GM12878 (cell line): ENCODE results near the gene LDB2. TPM values are rescaled to one million over a fixed set of nuclear protein-coding genes. Genes with fewer than 3 reads are reported as not detected.

Source experiments
- ATAC-seq: fragments of 200-7000 bp; cut with Tn5 transposase; 3 replicates; pipeline ENCODE4 v1.9.1; 2020; ENCODE audit warnings: mild to moderate bottlenecking, moderate library complexity
- BruUV-seq: library from RNA; stranded (reverse); fragments of 400-500 nt; replicated peaks from 2 replicates; lab custom pipeline; 2021; lab: Mats Ljungman, UMichigan
- CTCF ChIA-PET: fragments of 300-600 bp; sonication (Branson Sonifier 250); formaldehyde crosslinking; extraction: SDS; loops from one replicate; lab custom pipeline; 2021; ENCODE audit warnings: inconsistent platforms; lab: Yijun Ruan, JAX
- POLR2A ChIA-PET: fragments of 350-600 bp; formaldehyde crosslinking; extraction: SDS; loops from one replicate; lab custom pipeline; 2021; ENCODE audit warnings: inconsistent platforms; lab: Charles Lee
- RAD21 ChIA-PET: fragments of 300-600 bp; sonication (Branson Sonifier 250); formaldehyde crosslinking; loops from one replicate; lab custom pipeline; 2023; ENCODE audit warnings: antibody characterized with exemption; ENCODE audit not compliant: unreplicated experiment; lab: Charles Lee
- SMC1A ChIA-PET: fragments of 300-600 bp; sonication (Branson Sonifier 250); formaldehyde crosslinking; loops from one replicate; lab custom pipeline; 2023; ENCODE audit not compliant: unreplicated experiment, uncharacterized antibody; lab: Charles Lee
- DNase-seq: peaks from one replicate; pipeline ENCODE4 v3.0.0-alpha.2; 2011; ENCODE audit warnings: low read depth, low spot score
- FAIRE-seq: peaks from 3 replicates; lab custom pipeline; 2011; peaks lifted over from hg19 to GRCh38; lab: Jason Lieb, UNC
- H2AFZ ChIP-seq: 2 replicates; pipeline ENCODE4 v1.6.0; 2011; ENCODE audit warnings: low read depth, low read length, control low read depth; ENCODE audit not compliant: control insufficient read depth
- H3K27ac ChIP-seq: 2 replicates; pipeline ENCODE4 v1.5.1; 2011; ENCODE audit warnings: control low read depth; ENCODE audit not compliant: control insufficient read depth, insufficient read depth
- H3K27me3 ChIP-seq, 2 experiments: replicated peaks in 1 of 2; 2 replicates each; pipeline versions ENCODE4 v1.6.0 to v1.6.1; 2011; ENCODE audit warnings: low read length in 1 of 2; ENCODE audit not compliant: control insufficient read depth in 2 of 2, insufficient read depth in 2 of 2
- H3K36me3 ChIP-seq, 2 experiments: 2 replicates each; pipeline ENCODE4 v1.5.1; 2011; ENCODE audit warnings: low read length in 1 of 2; ENCODE audit not compliant: control insufficient read depth in 2 of 2, insufficient read depth in 2 of 2
- H3K4me1 ChIP-seq: 2 replicates; pipeline ENCODE4 v1.6.1; 2011; ENCODE audit warnings: mild to moderate bottlenecking, low read length, moderate library complexity, mixed read lengths; ENCODE audit not compliant: control insufficient read depth, insufficient read depth
- H3K4me2 ChIP-seq: 2 replicates; pipeline ENCODE4 v1.6.0; 2011; ENCODE audit warnings: control low read depth; ENCODE audit not compliant: control insufficient read depth, insufficient read depth
- H3K4me3 ChIP-seq: fragments of 200-600 bp; sonication (generic); 2 replicates; pipeline ENCODE4 v1.5.1; 2016
- H3K79me2 ChIP-seq: 2 replicates; pipeline ENCODE4 v1.6.0; 2011; ENCODE audit warnings: low read length; ENCODE audit not compliant: control insufficient read depth, insufficient read depth
- H3K9ac ChIP-seq: 2 replicates; pipeline ENCODE4 v1.8.0; 2011; ENCODE audit warnings: low read length, control low read depth, mixed read lengths; ENCODE audit not compliant: control insufficient read depth, insufficient read depth
- H3K9me3 ChIP-seq: replicated peaks from 3 replicates; pipeline ENCODE4 v1.5.1; 2011; ENCODE audit warnings: mild to moderate bottlenecking, low read length; ENCODE audit not compliant: control insufficient read depth, insufficient read depth
- H4K20me1 ChIP-seq: 2 replicates; pipeline ENCODE4 v1.6.0; 2011; ENCODE audit not compliant: control insufficient read depth, insufficient read depth
- ATF7 ChIP-seq: fragments of 450-650 bp; IDR thresholded peaks from 2 replicates; pipeline ENCODE4 v1.6.1; 2016; ENCODE audit warnings: low read depth, mild to moderate bottlenecking
- CREB1 ChIP-seq: IDR thresholded peaks from 2 replicates; pipeline ENCODE4 v1.6.1; 2012; ENCODE audit warnings: low read depth, mild to moderate bottlenecking, inconsistent platforms
- ETV6 ChIP-seq, 2 experiments: fragments of 450-650 bp in 1 of 2; IDR thresholded peaks in 1 of 2; conservative IDR thresholded peaks in 1 of 2; 2 replicates each; pipeline ENCODE4 v1.6.1; 2014; ENCODE audit warnings: antibody characterized with exemption in 1 of 2, borderline replicate concordance in 1 of 2, low read depth in 1 of 2, mild to moderate bottlenecking in 1 of 2, moderate library complexity in 1 of 2
- JUNB ChIP-seq: IDR thresholded peaks from 2 replicates; pipeline ENCODE4 v1.6.1; 2016; ENCODE audit warnings: antibody characterized with exemption, mild to moderate bottlenecking
- MXI1 ChIP-seq: fragments of 150-350 bp; IDR thresholded peaks from 2 replicates; pipeline ENCODE4 v1.6.1; 2011; ENCODE audit warnings: low read depth, mild to moderate bottlenecking, inconsistent platforms, low read length, improper control_type of control experiment
- POLR2AphosphoS2 ChIP-seq: IDR thresholded peaks from 2 replicates; pipeline ENCODE4 v1.6.1; 2011; ENCODE audit warnings: low read depth, mild to moderate bottlenecking, low read length, improper control_type of control experiment, moderate library complexity
- RCOR1 ChIP-seq: conservative IDR thresholded peaks from 2 replicates; pipeline ENCODE4 v1.6.1; 2012; ENCODE audit warnings: low read depth, low read length, improper control_type of control experiment
- STAT3 ChIP-seq: IDR thresholded peaks from 2 replicates; pipeline ENCODE4 v1.6.1; 2011; ENCODE audit warnings: low read depth, low read length, improper control_type of control experiment
- TBL1XR1 ChIP-seq: IDR thresholded peaks from 2 replicates; pipeline ENCODE4 v1.6.1; 2012; ENCODE audit warnings: low read depth, low read length, improper control_type of control experiment
- TCF12 ChIP-seq: IDR thresholded peaks from 2 replicates; pipeline ENCODE4 v1.6.1; 2011; ENCODE audit warnings: low read depth, mild to moderate bottlenecking, low read length
- TCF7 ChIP-seq: IDR thresholded peaks from 2 replicates; pipeline ENCODE4 v1.6.1; 2014; ENCODE audit warnings: antibody characterized with exemption, borderline replicate concordance
- ZNF622 ChIP-seq: fragments of 450-650 bp; IDR thresholded peaks from 2 replicates; pipeline ENCODE4 v1.6.1; 2017; ENCODE audit warnings: mild to moderate bottlenecking, inconsistent platforms
- ZSCAN29 ChIP-seq: fragments of 450-650 bp; IDR thresholded peaks from 2 replicates; pipeline ENCODE4 v1.6.1; 2017; ENCODE audit warnings: mild to moderate bottlenecking, moderate library complexity
- WGBS: methylation state at CpG from one replicate; pipeline ENCODE4 v1.1.6; 2016; ENCODE audit warnings: low lambda C conversion rate; ENCODE audit not compliant: insufficient replicate concordance, insufficient coverage; ENCODE audit errors: missing lambda C conversion rate; 5-methylcytosine and 5-hydroxymethylcytosine counted together
- in situ Hi-C: fragments of 300-500 bp; cut with MboI; formaldehyde crosslinking; loops from 9 replicates; pipeline ENCODE4 v1.14.3; 2018; ENCODE audit warnings: mixed read lengths
- intact Hi-C: fragments of 100-400 bp; cut with micrococcal nuclease; formaldehyde crosslinking; loops from one replicate; pipeline ENCODE4 v1.14.2; 2022; ENCODE audit not compliant: unreplicated experiment
- polyA plus RNA-seq, 11 experiments: library from polyadenylated mRNA; depleted of rRNA in 4 of 11; unstranded in 6 of 11; stranded (reverse) in 5 of 11; fragments of >200 nt; fragmentation: Nextera tagmentation in 4 of 11; fragmentation: Illumina TruSeq in 1 of 11; extraction: Ambion mirVana in 4 of 11; extraction: Trizol in 1 of 11; gene quantifications; 1 replicate in 1 of 11; 2 replicates in 10 of 11; pipeline versions ENCODE4 v1.2.1 to v1.2.3, GENCODE V29; 2011 to 2016; ENCODE audit warnings: inconsistent platforms in 2 of 11, missing spikeins in 2 of 11, low read depth in 1 of 11
- total RNA-seq, 4 experiments: library from RNA; depleted of rRNA in 3 of 4; stranded (reverse); fragments of >200 nt in 3 of 4; fragmentation: Illumina TruSeq in 1 of 4; extraction: Trizol in 1 of 4; gene quantifications; 2 replicates each; pipeline versions ENCODE4 v1.2.1 to v1.2.3, GENCODE V29; 2013 to 2021
- TF ChIP-seq, protein P1 (sequence below): IDR thresholded peaks from 2 replicates; pipeline ENCODE4 v1.6.1; 2011; ENCODE audit warnings: mild to moderate bottlenecking, low read depth, low read length, moderate library complexity; ENCODE audit not compliant: insufficient replicate concordance

LDB2 gene
- total and polyA plus RNA-seq, 10 of the 15 experiments (the other 5 are each of a cell fraction or from before 2014, with no cell fraction given): 0.15 TPM; not detected in 9

DNA sequence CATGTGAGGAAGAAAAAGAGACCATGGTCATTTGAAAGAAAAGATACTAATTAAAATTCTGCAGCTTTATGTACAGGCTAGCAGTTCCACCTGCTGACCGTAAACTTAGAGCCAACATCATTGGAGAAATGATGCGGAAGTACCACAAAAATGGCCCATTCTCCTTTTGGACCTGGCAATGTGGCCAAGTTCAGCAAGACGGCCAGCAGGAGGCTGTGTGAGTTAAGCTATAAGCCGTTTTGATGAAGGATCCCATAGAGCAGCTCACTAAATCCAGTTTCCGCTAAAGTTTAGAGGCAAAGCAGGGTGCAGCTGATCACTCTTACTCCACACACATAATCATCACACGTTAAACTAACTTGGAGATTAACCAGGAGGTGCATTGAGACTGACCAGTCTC is 133.8 kb downstream of the LDB2 start:
- ChIA-PET CTCF (interaction anchor here (0.6 kb wide), 1 partner anchor 1295 kb away, joined by 3 read pairs; the partner anchor contains the start of gene CC2D2A), RAD21 (no interaction called here), POLR2A (no interaction called here), SMC1A (interaction anchor here (0.8 kb wide), 1 partner anchor 560 kb away, joined by 3 read pairs; no protein-coding TSS in a partner anchor)
- Histone ChIP-seq H3K36me3 (no peaks in the 10 kb centered on the region), H3K9me3 (no peaks in the 10 kb centered on the region), H3K4me3 (no peak overlapping the region), H3K79me2 (no peaks in the 10 kb centered on the region), H3K9ac (no peak overlapping the region), H3K4me2 (no peak overlapping the region), H4K20me1 (no peaks in the 10 kb centered on the region), H2AFZ (no peak overlapping the region), H3K27me3 (no peaks in the 10 kb centered on the region), H3K27ac (no peak overlapping the region), H3K4me1 (no peaks in the 10 kb centered on the region)
- in situ Hi-C loops (no loop called here), intact Hi-C loops (no loop called here)
- WGBS: 37% methylated on average over 6 of the region's 6 CpGs
- no peak for TF ChIP-seq ZSCAN29
- TF ChIP-seq MXI1: no peak
- TF ChIP-seq TBL1XR1: no peak
- no peak for TF ChIP-seq TCF7
- TF ChIP-seq, protein P1, sequence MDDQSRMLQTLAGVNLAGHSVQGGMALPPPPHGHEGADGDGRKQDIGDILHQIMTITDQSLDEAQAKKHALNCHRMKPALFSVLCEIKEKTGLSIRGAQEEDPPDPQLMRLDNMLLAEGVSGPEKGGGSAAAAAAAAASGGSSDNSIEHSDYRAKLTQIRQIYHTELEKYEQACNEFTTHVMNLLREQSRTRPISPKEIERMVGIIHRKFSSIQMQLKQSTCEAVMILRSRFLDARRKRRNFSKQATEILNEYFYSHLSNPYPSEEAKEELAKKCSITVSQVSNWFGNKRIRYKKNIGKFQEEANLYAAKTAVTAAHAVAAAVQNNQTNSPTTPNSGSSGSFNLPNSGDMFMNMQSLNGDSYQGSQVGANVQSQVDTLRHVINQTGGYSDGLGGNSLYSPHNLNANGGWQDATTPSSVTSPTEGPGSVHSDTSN: no peak
- no peak for TF ChIP-seq TCF12
- TF ChIP-seq CREB1: no peak
- TF ChIP-seq ATF7: no peak
- no peak for TF ChIP-seq JUNB
- no peak for TF ChIP-seq ZNF622
- no peak for TF ChIP-seq POLR2AphosphoS2
- TF ChIP-seq RCOR1: no peak
- TF ChIP-seq ETV6 (conservative IDR thresholded peaks at IDR 0.05 in 1 of 2, IDR thresholded peaks at IDR 0.05 in 1 of 2; ENCODE audit: borderline replicate concordance in 1 of 2, low read depth in 1 of 2): no peak
- TF ChIP-seq STAT3: no peak
- DNase-seq (no peak), FAIRE-seq (no peak), ATAC-seq (no peak)
- no TSS peak for BruUV-seq
